Right atrium auricular region (tissue), 2 donors: Measurements from ENCODE around the gene PFDN1. TPM values are rescaled to one million over a fixed set of nuclear protein-coding genes. Genes with fewer than 3 reads are reported as not detected.

Experiments used
- DNase-seq: peaks from one replicate; pipeline ENCODE4 v3.0.0-alpha.2; 2019; ENCODE audit warnings: low spot score
- H3K27ac ChIP-seq, 2 donors: fragments of 200-600 bp; sonication (generic); 1 replicate in 1 of 2; 2 replicates in 1 of 2; pipeline ENCODE4 v1.5.1; 2016 to 2019
- H3K27me3 ChIP-seq, 2 donors: fragments of 200-600 bp; sonication (generic); one replicate each; pipeline versions ENCODE4 v1.5.1 to v1.6.0; 2017 to 2019
- H3K36me3 ChIP-seq: fragments of 200-600 bp; sonication (generic); one replicate; pipeline ENCODE4 v1.5.1; 2016
- H3K4me1 ChIP-seq, 2 donors: fragments of 200-600 bp; sonication (generic); one replicate each; pipeline versions ENCODE4 v1.5.1 to v1.6.0; 2017 to 2019
- H3K4me3 ChIP-seq, 2 donors: fragments of 200-600 bp; sonication (generic); 1 replicate in 1 of 2; 2 replicates in 1 of 2; pipeline ENCODE4 v1.5.1; 2017 to 2019; ENCODE audit warnings: mild to moderate bottlenecking in 1 of 2, moderate library complexity in 1 of 2
- H3K9me3 ChIP-seq, 2 donors: fragments of 200-600 bp; sonication (generic); one replicate each; pipeline ENCODE4 v1.5.1; 2019
- CTCF ChIP-seq, 2 donors: fragments of 200-600 bp; sonication (generic); IDR thresholded peaks; one replicate each; pipeline ENCODE4 v1.5.1; 2019; ENCODE audit warnings: antibody characterized with exemption in 2 of 2
- total RNA-seq, 2 donors: library from RNA; depleted of rRNA; stranded (reverse); fragments of >200 nt; gene quantifications; one replicate each; pipeline ENCODE4 v1.1.0, GENCODE V29; 2016

Gene PFDN1
- total RNA-seq, 2 donors from 2014 or later, result 80.4 to 123 TPM

- Histone ChIP-seq H3K9me3 (no peaks in the 10 kb centered on the region), H3K27ac (peak overlapping the region; percentile 66 to 78), H3K27me3 (no peaks in the 10 kb centered on the region), H3K4me1 (peaks cover 0 to 74% of the 10 kb centered on the region in 2 donors), H3K36me3 (no peaks in the 10 kb centered on the region), H3K4me3 (no peak overlapping the region)
- DNase-seq, result no peak
- no peak for TF ChIP-seq CTCF (IDR thresholded peaks at IDR 0.05)
Observed at GRCh38 chr5:140293849-140294100, 9.1 kb downstream of the PFDN1 start.

GRCh38 chr5:140293091-140293848 is 9.6 kb downstream of the PFDN1 start:
- no peak overlapping the region for H3K4me3 ChIP-seq
- no peaks in the 10 kb centered on the region for H3K36me3 ChIP-seq
- H3K9me3 ChIP-seq, result no peaks in the 10 kb centered on the region
- DNase-seq, result no peak
- H3K4me1 ChIP-seq, result peaks cover 0 to 70% of the 10 kb centered on the region in 2 donors
- peak overlapping the region; percentile 66 to 78 for H3K27ac ChIP-seq
- H3K27me3 ChIP-seq, result no peaks in the 10 kb centered on the region
- TF ChIP-seq CTCF (IDR thresholded peaks at IDR 0.05), result no peak

GRCh38 chr5:140292212-140293036 is 10.5 kb downstream of the PFDN1 start:
- no peaks in the 10 kb centered on the region for H3K27me3 ChIP-seq
- peak overlapping the region; percentile 66 to 78 for H3K27ac ChIP-seq
- no peak overlapping the region for H3K4me3 ChIP-seq
- peaks cover 0 to 61% of the 10 kb centered on the region in 2 donors for H3K4me1 ChIP-seq
- no peaks in the 10 kb centered on the region for H3K36me3 ChIP-seq
- H3K9me3 ChIP-seq, result no peaks in the 10 kb centered on the region
- TF ChIP-seq CTCF (IDR thresholded peaks at IDR 0.05), result no peak
- DNase-seq, result no peak

- Histone ChIP-seq H3K4me1 (peaks cover 0 to 40% of the 10 kb centered on the region in 2 donors), H3K4me3 (no peak overlapping the region), H3K9me3 (no peaks in the 10 kb centered on the region), H3K27ac (no peak overlapping the region), H3K27me3 (no peaks in the 10 kb centered on the region), H3K36me3 (no peaks in the 10 kb centered on the region)
- no peak for DNase-seq
- no peak for TF ChIP-seq CTCF (IDR thresholded peaks at IDR 0.05)
Observed at GRCh38 chr5:140287801-140288521, 14.9 kb downstream of the PFDN1 start.

GRCh38 chr5:140286424-140286823 is 16.5 kb downstream of the PFDN1 start:
- H3K36me3 ChIP-seq, result no peaks in the 10 kb centered on the region
- H3K27me3 ChIP-seq, result no peaks in the 10 kb centered on the region
- H3K9me3 ChIP-seq, result no peaks in the 10 kb centered on the region
- peaks cover 0 to 25% of the 10 kb centered on the region in 2 donors for H3K4me1 ChIP-seq
- TF ChIP-seq CTCF (IDR thresholded peaks at IDR 0.05), result no peak
- DNase-seq, result no peak
- no peak overlapping the region for H3K4me3 ChIP-seq
- no peak overlapping the region for H3K27ac ChIP-seq
